Measurements from ENCODE around the gene SLF2. TPM values are rescaled to one million over a fixed set of nuclear protein-coding genes. Genes with fewer than 3 reads are reported as not detected.

The SLF2 gene, protein sequence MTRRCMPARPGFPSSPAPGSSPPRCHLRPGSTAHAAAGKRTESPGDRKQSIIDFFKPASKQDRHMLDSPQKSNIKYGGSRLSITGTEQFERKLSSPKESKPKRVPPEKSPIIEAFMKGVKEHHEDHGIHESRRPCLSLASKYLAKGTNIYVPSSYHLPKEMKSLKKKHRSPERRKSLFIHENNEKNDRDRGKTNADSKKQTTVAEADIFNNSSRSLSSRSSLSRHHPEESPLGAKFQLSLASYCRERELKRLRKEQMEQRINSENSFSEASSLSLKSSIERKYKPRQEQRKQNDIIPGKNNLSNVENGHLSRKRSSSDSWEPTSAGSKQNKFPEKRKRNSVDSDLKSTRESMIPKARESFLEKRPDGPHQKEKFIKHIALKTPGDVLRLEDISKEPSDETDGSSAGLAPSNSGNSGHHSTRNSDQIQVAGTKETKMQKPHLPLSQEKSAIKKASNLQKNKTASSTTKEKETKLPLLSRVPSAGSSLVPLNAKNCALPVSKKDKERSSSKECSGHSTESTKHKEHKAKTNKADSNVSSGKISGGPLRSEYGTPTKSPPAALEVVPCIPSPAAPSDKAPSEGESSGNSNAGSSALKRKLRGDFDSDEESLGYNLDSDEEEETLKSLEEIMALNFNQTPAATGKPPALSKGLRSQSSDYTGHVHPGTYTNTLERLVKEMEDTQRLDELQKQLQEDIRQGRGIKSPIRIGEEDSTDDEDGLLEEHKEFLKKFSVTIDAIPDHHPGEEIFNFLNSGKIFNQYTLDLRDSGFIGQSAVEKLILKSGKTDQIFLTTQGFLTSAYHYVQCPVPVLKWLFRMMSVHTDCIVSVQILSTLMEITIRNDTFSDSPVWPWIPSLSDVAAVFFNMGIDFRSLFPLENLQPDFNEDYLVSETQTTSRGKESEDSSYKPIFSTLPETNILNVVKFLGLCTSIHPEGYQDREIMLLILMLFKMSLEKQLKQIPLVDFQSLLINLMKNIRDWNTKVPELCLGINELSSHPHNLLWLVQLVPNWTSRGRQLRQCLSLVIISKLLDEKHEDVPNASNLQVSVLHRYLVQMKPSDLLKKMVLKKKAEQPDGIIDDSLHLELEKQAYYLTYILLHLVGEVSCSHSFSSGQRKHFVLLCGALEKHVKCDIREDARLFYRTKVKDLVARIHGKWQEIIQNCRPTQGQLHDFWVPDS
- 61.9 TPM for total RNA-seq

DNA sequence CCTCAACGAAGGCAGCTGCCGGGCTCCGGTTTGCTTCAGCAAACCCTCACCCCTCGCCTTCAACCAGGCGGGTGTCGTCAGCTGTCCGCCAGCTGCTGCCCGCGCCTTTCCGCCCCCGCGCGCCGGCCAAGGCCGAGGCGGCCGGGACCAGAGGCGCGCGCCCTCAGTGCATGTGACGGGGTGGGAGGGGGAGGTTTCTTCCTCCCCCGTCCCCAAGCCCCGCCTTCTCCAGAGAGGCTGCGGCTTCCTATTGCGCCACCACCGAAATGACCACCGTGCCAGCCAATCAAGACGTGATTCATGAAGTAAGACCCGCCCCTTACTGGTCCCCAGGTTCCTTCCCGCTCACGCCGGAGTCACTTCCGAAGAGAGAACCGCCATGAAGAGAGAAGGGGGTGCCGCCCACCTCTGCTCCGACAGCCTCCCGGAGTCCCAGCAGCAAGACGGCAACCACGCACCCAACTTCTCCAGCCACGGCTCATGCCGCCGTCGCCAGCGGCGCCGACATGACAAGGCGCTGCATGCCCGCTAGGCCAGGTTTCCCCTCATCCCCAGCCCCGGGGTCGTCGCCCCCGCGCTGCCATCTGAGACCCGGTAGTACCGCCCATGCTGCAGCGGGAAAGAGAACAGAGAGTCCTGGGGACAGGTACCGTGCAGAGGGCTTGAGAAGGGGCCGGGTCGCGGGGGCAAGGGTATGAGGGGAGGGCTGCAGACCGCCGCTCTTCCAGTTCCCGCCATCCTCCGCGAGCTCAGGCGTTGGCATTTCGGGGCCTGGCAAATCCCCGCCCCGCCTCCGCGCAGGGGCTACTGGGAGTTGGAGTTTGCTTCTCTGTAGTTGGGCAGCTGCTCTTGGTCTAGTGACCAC lies at the start of gene SLF2:
Gene SLF2, plus strand, starts transcription at position 359 of the 865 bp plus-strand sequence. Its CDS starts 148 bp downstream, at position 507.
- peak; percentile 98 for DNase-seq

DNA sequence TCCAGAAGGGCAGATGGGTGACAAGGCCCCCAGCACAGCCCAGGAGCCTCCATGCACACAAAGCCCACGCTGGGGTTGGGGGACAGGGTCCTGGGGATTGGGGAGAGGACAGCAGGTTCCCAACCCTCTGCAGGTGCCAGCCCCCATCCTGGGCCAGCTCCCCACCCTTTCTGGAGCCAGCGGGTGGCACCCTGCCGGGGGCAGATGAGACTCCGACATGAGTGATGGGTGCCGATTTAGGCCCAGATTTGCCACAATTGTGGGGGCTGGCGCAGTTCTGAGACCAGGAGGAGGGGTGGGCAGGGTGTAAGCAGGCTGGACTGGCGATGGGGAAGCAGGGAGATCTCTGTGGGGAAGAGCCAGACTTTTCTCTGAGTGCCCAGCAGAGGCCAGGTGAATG lies 49.3 kb upstream of the SLF2 start:
- no peak for DNase-seq

DNA sequence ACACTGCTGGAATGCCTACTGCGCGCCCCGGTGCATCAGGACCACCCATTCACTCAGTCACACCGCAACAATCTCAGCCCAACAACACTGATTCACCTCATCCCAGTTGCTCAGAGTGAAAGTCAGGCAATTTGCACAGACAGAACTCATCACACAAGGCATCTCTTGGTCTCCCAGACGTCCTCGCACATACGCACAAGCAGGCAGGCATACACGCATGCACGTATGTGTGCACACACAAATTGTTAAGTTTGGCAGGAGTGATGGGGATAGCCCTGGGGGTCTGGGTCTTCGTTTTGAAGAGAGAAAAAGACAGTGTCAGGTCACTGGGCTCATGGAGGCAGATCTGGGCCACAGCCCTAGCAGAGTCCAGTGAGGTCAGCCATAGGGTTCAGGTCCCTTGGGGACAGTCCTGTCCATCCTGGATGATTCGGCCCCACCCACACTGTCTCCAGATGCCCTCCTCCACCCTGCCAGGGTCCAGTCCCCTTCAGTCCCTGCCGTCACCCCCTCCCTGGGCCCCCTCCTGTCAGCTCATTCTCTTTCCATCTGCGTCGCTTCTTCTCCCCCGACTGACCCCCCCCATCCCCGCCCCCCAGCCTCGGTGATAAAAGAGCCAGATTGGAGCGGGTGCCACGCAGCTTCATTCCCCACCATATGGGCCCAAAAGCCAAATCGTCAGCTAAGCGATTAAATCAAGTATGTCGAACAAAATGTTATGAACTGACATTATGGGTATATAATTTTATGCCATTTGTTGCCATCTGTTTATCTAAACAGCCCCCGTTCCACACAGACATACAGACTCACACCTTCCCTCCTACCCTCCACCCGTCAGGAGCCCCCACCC lies 48.5 kb upstream of the SLF2 start:
- no peak for DNase-seq

DNA sequence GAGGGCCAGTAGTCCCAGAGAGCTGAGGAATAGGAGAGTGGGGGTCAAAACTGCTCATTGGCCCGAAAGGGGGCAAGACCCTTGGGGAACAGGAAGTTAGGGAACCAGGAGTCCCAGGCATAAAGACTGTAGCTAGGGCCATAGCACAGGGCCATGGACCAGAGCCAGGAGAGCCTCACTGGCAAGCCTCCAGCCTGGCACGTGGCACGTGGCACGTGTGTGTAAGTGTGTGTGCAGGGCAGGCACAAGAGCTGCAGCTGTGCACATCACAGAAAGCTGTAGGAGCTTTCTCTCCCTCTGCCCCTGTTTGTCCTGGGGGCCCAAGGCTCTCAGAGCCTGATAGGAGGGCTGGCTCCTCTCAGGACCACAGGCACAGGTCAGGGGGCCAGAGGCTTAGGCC lies 47.8 kb upstream of the SLF2 start:
- DNase-seq = no peak

DNA sequence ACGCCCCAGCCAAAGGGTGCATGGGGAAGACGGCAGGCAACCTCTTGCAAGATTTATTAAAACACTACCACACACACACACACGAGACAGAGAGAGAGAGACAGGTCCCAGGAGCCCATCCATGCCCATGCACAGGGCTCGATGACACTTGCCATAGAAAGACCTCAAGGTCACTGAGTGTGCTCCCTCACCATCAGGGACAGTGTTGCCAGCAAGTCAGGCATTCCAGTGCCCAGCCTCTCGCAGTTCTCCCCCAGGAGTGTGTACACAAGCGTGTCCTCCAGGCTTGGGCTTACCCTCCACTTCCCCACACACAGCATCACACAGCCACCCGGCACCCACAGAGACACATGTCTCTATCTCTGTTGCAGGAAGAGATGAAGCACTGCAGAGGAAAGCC lies 46.8 kb upstream of the SLF2 start:
- no peak for DNase-seq

DNA sequence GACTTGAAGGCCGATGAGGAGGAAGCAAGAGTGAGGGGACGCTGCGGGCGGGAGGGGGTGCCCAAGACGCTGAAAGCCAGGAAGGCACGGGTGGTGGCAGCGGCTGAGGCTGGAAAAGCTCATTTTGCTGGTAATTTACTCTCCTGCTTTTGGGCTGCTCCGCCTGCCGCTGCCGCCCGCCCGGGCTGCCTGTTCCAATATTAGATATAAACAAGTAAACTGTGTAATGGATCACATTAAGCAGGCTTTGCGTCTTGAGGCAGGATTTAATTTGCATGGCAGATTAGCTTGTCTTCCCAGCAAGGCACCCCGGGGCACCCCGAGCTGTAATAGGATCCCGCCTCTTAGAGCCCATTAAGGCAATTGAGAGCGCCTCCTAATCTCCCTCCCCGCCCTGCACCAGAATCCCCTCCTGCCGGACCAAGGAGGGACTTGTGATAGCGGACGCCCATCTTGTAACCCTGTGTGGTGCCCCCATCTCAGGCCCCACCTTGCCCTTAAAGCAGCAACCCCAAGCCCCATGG lies 46.1 kb upstream of the SLF2 start:
- DNase-seq = no peak

DNA sequence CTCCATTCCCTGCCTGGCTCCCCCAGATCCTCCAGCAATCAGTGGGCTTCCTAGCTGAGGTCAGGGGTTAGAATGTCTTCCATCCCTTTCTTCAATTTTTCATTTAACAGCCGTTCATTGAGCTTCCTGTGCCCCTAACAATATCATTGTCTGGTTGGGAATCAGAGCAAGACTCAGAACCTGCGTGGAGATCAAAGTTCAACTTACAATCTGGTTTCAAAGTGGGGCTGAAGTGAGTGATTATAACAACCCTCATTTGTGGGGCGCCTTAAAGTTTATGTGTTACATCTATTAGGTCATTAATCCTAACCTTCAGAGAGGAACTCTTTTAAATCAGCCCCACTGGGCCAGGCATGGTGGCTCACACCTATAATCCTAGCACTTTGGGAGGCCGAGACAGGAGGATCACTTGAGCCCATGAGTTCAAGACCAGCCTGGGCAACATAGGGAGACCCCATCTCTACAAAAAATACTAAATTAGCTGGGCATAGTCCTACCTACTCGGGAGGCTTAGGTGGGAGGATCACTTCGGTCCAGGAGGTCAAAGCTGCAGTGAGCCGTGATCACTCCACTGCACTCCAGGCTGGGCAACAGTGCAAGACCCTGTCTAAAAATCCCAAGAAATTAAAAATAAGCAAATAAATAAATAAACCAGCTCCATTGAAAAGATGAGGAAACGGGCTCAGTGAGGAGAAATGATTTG lies 45.4 kb upstream of the SLF2 start:
- DNase-seq = no peak

DNA sequence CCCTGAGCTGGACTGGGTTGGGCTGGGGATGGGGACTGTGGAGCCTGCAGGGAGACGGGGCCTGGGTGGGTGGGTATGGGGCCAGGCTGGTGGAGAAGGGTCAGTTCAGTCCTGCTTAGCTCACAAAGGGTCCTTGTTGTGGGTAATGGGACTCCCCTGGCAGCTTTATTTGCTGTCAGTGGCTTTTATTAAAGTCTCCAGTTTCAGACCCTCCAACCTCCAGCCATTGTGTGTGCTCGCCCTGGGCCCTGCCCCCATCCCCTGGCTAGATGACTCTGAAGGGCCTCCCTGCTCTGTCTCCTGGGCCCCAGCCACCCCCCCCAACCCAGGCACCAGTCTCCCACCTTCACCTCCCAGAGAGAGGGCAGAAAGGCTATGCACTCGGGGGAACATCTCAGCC lies 44.4 kb upstream of the SLF2 start:
- DNase-seq = no peak

DNA sequence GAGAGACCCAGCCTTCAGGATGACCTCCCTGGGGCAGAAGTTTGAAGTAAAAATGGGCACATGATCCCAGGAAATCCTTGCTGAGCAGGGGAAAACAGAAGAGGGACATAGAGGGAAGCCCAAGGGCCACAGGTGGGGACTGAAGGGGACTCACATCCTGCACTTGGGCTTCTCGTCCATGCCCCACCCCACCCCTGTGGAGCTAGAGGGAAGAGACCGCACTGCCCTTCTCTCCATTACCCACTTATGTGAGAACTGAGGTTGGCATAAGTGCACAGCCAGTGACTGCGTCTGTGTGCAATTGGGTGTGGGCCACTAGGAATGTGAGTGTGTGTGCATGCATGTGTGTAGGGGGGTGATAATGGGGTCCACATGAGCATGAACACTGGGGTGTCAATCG lies 43.4 kb upstream of the SLF2 start:
- DNase-seq = no peak

DNA sequence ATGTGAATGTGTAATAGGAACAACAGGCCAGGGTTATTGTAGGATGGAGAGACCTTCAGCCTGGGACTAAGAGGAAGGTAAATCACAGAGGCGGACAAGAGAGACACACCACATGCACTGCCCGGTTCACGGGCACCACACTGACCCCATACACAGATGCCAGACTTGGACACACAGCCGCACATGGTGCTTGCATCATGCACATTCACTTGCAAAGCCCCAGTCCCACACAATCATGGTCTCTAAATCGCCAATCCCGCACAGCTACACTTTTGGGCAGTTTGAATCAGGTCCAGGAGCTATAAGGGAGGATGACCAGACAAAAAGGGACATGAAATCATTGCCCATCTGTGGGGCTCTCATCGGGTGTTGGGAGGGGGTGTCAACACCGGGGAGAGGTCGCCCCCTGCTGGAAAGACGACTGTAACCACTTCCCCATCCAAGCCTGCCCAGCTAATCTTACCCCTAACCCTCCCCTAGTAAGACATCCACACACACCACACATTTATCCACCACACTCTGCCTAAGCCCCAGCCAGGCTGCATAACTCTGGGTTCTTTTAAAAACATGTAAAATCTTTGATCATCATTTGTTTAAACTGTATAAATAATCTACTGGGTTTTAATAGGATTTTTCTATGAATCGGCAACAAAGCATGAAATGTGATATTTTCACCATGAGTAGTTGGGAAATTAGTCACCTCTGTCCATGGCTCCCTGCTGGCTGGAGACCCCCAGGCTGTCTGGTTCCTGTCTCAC lies 40.5 kb upstream of the SLF2 start:
- DNase-seq = no peak

DNA sequence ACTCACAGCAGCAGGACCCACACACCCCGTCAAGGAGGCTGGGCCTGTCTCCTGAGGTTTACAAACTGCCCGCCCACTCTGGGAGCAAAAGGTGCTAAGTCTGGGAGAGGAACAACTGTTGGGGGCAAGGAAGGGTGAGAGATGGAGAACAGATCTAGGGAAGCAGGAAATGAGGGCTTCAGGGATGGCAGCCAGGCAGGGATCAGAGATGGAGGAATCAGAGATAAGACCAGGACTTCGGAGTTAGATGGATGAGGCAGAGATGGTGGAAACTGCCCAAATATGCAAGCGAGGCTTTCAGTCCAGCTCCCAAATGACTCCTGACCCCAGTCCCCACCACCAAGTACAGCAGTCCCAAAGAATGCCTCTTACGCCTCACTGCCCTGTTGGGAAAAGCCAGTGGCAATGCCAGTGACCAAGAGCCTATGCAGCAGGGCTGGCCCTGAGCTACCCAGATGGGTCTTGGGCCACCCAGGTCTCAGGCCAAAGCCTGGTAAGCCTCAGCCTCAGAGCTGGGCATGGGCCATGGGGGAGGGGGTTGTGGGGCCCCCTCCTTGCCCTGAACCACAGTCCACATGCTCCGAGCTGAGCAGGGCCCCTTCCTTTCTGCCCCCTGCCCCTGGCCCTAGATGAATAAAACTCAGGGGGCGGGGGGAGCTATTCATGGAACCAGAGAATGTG lies 39.5 kb upstream of the SLF2 start:
- DNase-seq = no peak

DNA sequence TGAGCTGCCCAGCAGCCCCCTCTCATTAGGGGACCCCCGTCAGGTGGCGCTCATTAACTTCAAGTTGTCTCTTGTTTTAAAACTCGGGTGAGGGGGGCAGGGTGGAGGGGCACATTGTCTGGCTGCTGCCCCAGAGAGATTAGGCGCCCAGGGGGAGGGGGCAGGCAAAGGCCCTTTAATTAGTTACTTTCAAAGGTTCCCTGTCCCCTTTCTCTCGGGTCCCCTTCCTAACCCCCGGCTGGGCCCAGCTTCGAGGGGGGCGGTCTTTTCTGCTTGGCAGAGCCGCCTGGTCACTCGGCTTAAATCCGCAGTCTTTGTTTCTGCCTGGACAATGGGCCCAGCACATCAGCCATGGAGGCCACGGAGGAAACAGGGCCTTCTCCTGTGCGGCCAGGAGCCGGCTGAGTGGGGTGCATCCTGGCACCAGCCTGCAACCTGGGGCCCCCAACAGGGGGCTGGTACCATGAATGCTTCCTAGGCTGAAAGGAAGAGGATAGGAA lies 38.9 kb upstream of the SLF2 start:
- no peak for DNase-seq

DNA sequence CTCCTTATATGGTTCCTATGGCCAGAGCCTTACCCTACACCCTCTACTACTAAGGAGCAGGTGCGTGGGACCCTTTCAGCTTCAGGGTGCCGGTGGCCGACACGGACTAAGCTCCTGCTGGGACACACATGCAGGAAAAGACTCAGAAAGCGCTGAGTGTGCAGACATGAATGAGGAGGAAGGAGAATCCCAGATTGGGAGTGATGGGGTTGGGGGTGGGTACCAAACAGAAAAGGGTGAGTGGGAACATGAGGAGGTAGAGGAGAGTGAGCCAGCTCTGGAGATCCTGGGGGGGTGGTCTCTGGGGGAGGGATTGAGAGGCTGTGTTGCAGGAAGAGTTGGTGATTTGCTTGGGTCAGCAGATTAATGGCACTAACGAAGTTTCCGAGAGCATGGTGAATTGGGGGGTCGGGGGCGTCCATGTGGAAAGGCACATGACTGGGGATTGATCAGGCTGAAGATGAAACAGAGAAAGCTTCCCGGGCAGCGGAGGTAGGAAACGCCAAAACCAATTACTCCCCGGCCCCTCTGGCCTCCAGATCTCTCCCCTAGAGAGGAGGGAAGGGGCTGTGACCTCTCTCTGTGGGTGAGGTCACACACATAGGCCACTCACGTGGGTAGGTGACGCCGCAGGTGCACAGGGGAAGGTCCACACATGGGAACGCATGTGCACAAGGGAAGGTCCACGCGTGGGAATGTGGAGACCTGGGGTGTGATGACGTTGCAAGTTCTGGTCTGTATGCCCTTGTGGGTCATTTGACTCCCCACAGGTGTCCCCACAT lies 37.9 kb upstream of the SLF2 start:
- DNase-seq = no peak

DNA sequence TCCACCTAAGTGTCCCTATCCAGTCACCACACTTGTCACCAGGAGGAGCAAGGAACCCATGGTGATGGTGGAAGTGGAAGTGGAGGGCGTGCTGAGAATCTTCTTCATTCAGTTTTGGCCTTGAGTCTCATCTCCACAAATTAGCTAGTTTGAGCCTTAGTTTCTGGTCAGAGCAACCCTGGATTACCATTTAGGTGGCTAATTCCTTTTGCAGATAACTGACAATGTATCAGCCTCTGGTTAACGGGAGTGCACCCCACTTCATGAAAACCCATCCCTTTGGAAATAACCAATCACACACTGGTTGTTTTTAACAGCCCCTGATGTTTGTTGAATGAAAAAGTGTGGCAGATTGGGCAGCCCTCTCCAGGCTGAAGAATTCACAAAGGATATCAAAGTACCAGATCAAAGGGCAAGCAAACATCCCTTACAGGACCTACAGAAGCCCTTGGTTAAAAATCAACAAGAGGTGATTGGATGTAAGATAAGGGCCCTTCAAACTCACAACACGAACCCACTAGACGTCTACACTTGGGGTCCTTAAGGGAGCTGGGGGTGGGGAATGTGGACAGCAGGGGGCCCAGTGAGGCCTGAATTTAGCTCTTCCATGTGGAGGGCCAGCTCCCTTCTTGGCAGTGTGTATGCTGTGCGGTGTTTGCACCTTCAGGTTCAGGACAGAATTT lies 37.1 kb upstream of the SLF2 start:
- DNase-seq = no peak

DNA sequence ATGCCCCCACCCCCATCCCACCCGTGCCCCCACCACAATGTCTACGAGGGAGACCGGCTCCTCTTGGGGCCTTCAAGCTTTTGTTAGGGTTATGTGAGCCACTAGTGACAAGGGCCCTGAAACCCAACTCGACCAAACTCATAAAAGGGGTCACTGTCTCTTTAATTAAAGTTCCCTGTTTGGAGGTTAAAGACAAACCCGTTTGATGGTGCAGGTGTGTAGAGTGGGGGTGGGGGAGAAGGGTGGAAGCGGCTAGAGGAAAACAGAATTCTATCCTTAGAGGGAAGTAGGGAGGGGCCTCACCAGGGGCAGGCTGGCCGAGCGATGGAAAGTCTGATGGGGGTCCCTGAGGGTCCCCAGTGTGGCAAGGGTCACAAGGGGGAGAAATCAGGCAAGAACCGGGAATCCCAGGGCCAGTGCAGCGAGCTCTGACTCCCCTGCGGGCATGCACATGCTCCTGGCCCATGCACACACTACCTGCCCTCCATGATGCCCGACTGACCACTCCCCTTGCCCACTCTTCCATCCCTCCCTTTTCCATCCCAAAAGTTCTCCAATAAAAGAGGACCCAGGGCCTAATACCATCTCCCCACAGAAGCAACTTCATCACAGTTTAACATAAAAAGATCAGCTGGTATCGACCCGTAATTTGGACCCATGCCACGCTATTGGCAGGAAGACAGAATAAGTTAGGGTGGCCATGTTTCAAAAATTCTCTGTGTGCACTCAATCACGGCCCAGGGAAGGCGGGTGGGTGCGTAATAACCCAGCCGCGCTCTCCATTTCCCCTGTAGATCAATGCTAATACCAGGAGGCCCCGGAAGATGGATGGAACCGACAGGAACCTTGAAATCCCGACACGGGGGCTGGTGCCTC lies 35.9 kb upstream of the SLF2 start:
- DNase-seq = no peak

DNA sequence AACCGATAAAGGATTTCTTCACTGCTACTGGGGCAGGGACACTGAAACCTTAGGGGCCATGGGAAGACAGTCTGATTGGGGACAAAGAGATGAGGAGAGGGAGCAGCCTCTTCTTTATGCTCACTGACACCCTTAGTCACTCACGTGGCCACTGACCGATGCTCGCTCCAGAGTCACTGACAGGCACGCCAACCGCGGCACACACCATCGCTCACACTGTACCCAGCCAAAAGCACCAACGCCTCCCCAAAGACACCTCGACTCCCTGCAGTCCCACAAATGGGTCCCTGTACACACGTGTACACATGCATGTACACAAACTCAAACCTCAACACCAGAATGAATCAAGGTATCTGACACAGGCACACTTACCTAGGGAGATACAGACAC lies 35.3 kb upstream of the SLF2 start:
- no peak for DNase-seq
